HG03196 (cell line): ENCODE results near the gene AP5Z1.

Source experiments
- ATAC-seq: cut with Tn5 transposase; IDR thresholded peaks from one replicate; pipeline ENCODE4 v1.9.1; 2021; ENCODE audit not compliant: unreplicated experiment

Gene AP5Z1

DNA sequence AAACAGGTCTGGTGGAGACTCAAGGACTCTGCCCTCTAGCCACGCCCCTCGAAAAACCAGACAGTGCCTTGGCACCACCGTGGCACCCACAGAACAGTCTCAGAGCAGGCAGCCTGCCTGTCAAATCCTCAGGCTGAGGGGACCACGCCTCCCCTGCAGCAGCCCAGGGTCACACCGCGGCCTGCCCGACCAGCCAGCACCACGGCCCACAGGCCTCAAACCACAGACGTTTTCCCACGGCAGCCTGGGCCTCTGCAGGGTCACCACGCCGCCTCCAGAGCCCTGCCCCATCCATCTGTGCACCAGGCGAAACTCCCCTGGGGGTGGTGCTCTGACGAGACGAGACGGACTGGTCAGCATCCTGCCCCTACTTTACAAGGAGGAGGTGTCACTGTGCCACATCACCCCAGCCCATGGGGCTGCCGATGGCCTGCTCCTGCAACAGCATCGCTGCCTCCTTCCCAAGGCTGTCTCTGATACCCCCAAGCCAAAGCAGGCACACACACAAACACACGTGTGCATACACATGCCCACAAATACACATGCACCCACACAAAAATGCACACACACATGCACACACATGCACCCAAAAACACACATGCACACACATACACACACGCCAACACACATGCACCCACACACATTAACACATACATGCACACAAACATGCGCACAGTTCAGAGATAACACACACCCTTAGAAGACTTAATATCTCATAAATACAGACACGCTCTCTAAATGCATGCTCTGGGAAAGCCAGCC lies 61.8 kb downstream of the AP5Z1 start:
- ATAC-seq, result no peak

DNA sequence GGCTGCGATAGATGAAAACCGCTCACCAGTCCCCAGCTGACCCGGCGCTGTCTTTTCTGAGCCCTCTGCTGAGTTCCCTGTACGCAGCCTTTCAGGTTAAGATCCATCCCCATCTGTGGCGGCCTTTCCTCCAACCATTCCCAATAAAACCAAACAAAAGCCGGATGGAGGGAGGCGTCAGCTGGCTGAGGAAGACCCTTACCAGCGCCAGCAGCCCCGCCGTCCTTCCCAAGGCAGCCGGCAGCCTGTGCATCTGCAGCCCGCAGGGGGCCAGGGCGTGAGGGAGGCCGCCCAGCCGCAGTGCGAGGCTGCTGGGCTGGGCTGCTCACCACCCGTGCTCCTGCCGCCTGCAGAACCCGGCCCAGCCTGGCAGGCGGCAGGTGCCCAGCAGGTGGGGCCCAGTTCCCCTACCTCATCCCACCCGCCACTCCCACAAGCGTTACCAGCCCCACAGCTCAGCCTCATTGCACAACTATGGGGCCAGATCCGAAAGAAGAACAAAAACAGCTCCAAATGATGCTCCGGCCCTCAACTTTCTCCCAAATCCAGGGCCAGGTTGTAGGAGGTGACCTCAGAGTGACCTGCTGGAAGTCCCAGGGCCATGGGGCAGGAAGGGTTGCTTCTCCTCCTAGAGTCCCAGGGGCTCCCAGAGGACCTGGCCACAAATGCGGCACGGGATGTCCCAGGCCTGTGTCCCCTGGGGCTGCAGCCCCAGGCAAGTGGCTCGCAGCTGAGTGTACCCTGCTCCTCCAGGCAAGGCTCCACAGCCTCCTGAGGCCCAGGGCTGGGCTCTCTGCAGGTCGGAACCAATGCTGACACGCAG lies 62.6 kb downstream of the AP5Z1 start:
- no peak for ATAC-seq

- no peak for ATAC-seq
These were observed 63.4 kb downstream of the AP5Z1 start for GRCh38 chr7:4838626-4839334.

- ATAC-seq, result no peak
These were observed 64.7 kb downstream of the AP5Z1 start for GRCh38 chr7:4840079-4840501.
